Panc1 (cell line): ENCODE measurements around the gene HNRNPLL.

ENCODE experiments used
- POLR2AphosphoS5 ChIP-seq: IDR thresholded peaks from 2 replicates; pipeline ENCODE4 v1.6.1; 2012; ENCODE audit warnings: mild to moderate bottlenecking, low read depth, low read length, moderate library complexity
- TCF7L2 ChIP-seq: IDR thresholded peaks from 2 replicates; pipeline ENCODE4 v1.6.1; 2011; ENCODE audit warnings: mild to moderate bottlenecking, low read depth, low read length, inconsistent platforms
- TF ChIP-seq, protein P1 (sequence below): fragments of 450-650 bp; IDR thresholded peaks from 2 replicates; pipeline ENCODE4 v1.5.1; 2017; ENCODE audit warnings: mild to moderate bottlenecking

DNA sequence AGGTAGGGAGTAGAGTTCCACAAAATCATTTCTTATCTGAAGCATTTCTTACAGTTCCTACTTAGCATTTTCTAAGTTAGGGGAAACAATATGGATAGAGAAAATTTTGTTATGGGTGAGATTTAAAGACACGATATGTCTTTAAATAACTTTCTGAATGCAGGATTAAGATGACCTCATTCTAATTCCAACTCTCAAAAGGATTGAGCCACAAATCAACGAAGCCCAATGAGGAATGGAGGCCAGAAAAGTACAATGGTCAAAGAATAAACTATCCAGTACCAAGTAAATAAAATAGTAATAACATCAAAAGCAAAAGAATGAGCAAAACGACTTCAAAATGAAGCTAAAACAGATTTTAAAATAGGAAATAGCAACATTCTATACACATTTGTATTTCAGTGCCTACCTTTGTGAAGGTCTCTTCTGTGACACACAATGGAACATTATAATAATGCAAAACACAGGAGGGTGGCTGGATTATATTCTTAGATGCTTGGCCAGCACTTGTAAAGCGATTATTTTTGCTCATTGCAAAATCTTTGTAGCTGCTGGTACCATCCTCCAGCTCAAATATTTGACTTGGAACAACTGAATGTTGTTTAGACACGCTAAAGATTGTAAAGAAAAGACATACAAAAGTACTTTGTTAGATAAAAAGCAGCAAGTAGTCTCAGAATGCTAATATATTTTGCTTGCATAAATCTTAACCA, 33.8 kb downstream of the HNRNPLL start:
- TF ChIP-seq, protein P1, sequence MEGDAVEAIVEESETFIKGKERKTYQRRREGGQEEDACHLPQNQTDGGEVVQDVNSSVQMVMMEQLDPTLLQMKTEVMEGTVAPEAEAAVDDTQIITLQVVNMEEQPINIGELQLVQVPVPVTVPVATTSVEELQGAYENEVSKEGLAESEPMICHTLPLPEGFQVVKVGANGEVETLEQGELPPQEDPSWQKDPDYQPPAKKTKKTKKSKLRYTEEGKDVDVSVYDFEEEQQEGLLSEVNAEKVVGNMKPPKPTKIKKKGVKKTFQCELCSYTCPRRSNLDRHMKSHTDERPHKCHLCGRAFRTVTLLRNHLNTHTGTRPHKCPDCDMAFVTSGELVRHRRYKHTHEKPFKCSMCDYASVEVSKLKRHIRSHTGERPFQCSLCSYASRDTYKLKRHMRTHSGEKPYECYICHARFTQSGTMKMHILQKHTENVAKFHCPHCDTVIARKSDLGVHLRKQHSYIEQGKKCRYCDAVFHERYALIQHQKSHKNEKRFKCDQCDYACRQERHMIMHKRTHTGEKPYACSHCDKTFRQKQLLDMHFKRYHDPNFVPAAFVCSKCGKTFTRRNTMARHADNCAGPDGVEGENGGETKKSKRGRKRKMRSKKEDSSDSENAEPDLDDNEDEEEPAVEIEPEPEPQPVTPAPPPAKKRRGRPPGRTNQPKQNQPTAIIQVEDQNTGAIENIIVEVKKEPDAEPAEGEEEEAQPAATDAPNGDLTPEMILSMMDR = no peak
- TF ChIP-seq POLR2AphosphoS5 (no peak), TCF7L2 (no peak)
